ENCODE results near the gene LMNA. TPM values are rescaled to one million over a fixed set of nuclear protein-coding genes. Genes with fewer than 3 reads are reported as not detected.
A peak's percentile ranks its signal among the peaks of the same experiment; 100 is the strongest.

Gene LMNA
- polyA plus RNA-seq, 1 experiment: 840 TPM

GRCh38 chr1:156077430-156077760, 37.1 kb upstream of the LMNA start:
- ChIA-PET CTCF (interaction anchor here (0.6 kb wide), 1 partner anchor 80 kb away, joined by 3 read pairs; no protein-coding TSS in a partner anchor), POLR2A (no interaction called here)
- 0 out of 2 replicates have a peak, but pooled peaks cover 1% of the 10 kb centered on the region for H3K36me3 ChIP-seq (ENCODE audit: control insufficient read depth, insufficient read depth, low read length)
- no peak for DNase-seq (ENCODE audit: low read depth)
- TF ChIP-seq CTCF (IDR thresholded peaks at IDR 0.05; ENCODE audit: insufficient read depth, low read depth, low read length): no peak
- H3K27me3 ChIP-seq (ENCODE audit: control insufficient read depth, insufficient read depth, low read length): no peaks in the 10 kb centered on the region
- H3K4me3 ChIP-seq (ENCODE audit: low read depth, low read length): no peak overlapping the region

DNA sequence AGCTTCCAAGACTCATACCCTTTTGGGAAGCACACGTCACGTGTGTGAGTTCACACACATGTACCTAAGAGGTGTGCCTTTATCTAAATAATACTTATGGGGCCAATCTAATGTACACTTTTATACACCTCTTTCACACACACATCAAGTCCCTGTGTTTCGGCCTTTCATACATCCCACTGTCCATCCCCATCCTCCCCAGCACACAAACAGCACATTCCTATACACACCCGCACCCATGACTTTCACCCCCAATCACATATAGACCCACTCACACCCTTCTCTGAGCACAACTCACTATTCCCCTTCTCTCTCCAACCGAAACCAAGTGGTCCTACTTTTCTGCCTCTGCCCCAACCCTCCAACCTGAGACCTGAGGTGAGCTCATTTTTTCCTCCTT, 35.8 kb upstream of the LMNA start:
- CTCF ChIA-PET: interaction anchor here (0.6 to 1.5 kb wide), 3 partner anchors 11 to 267 kb away, joined by 3 to 4 read pairs (median 3); partner anchors contain the start of gene ARHGEF2

GRCh38 chr1:156079762-156080161, 34.7 kb upstream of the LMNA start:
- DNase-seq (ENCODE audit: low read depth): no peak
- Histone ChIP-seq H3K36me3 (ENCODE audit: control insufficient read depth, insufficient read depth, low read length) (peaks cover 1% of the 10 kb centered on the region; the same call in 1 of the 2 replicates), H3K27me3 (ENCODE audit: control insufficient read depth, insufficient read depth, low read length) (no peaks in the 10 kb centered on the region), H3K4me3 (ENCODE audit: low read depth, low read length) (peak overlapping the region; percentile 64; the same call in 1 of the 2 replicates)
- ChIA-PET CTCF (interaction anchor here (0.6 to 1.2 kb wide), 2 partner anchors 54 to 112 kb away, joined by 3 read pairs; no protein-coding TSS in a partner anchor), POLR2A (interaction anchor here (0.7 kb wide), 1 partner anchor 40 kb away, joined by 4 read pairs; no protein-coding TSS in a partner anchor)
- TF ChIP-seq CTCF (IDR thresholded peaks at IDR 0.05; ENCODE audit: insufficient read depth, low read depth, low read length): no peak

More for the DNA sequence above, 35.8 kb upstream of the LMNA start:
- no peak for TF ChIP-seq CTCF (IDR thresholded peaks at IDR 0.05; ENCODE audit: insufficient read depth, low read depth, low read length)
- no peak overlapping the region for H3K4me3 ChIP-seq (ENCODE audit: low read depth, low read length)
- H3K27me3 ChIP-seq (ENCODE audit: control insufficient read depth, insufficient read depth, low read length): no peaks in the 10 kb centered on the region
- POLR2A ChIA-PET: no interaction called here
- 0 out of 2 replicates have a peak, but pooled peaks cover 1% of the 10 kb centered on the region for H3K36me3 ChIP-seq (ENCODE audit: control insufficient read depth, insufficient read depth, low read length)
- no peak for DNase-seq (ENCODE audit: low read depth)

- CTCF ChIA-PET: interaction anchor here (0.6 to 1.2 kb wide), 3 partner anchors 54 to 112 kb away, joined by 3 read pairs; no protein-coding TSS in a partner anchor
- Histone ChIP-seq H3K4me3 (ENCODE audit: low read depth, low read length) (peak overlapping the region; percentile 64), H3K27me3 (ENCODE audit: control insufficient read depth, insufficient read depth, low read length) (no peaks in the 10 kb centered on the region), H3K36me3 (ENCODE audit: control insufficient read depth, insufficient read depth, low read length) (peaks cover 1% of the 10 kb centered on the region; the same call in 1 of the 2 replicates)
- no peak for DNase-seq (ENCODE audit: low read depth)
- POLR2A ChIA-PET: no interaction called here
- TF ChIP-seq CTCF (IDR thresholded peaks at IDR 0.05; ENCODE audit: insufficient read depth, low read depth, low read length): no peak
Measured at GRCh38 chr1:156080241-156080862, 34.2 kb upstream of the LMNA start.

DNA sequence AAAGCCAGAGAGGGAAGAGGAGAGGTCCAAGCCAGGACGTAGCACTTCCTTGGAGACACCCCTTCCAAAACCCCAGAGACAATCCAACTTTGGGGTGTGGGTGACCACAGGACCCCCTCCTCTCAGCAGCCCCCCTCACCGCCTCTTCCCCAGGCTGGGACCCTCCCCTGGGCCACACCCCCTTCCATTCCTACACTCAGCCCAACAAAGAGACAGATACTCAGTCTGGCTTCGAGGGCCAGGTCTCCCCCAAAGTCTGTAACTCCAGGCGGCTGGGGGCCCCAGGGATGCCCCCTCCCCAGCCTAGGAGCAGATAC, 33.7 kb upstream of the LMNA start:
- ChIA-PET POLR2A (no interaction called here), CTCF (interaction anchor here (0.6 to 1.2 kb wide), 2 partner anchors 53 to 97 kb away, joined by 3 read pairs; no protein-coding TSS in a partner anchor)
- H3K4me3 ChIP-seq (ENCODE audit: low read depth, low read length): peak overlapping the region; percentile 64
- TF ChIP-seq CTCF (IDR thresholded peaks at IDR 0.05; ENCODE audit: insufficient read depth, low read depth, low read length): no peak
- no peaks in the 10 kb centered on the region for H3K27me3 ChIP-seq (ENCODE audit: control insufficient read depth, insufficient read depth, low read length)
- no peak for DNase-seq (ENCODE audit: low read depth)
- peaks cover 1% of the 10 kb centered on the region; the same call in 1 of the 2 replicates for H3K36me3 ChIP-seq (ENCODE audit: control insufficient read depth, insufficient read depth, low read length)

All from BJ (cell line).